GM23248 (cell line): Measurements from ENCODE around the gene KCNA10.

Experiments used
- EZH2 ChIP-seq: fragments of 200-600 bp; sonication (generic); IDR thresholded peaks from 2 replicates; pipeline ENCODE4 v1.6.1; 2018; ENCODE audit warnings: antibody characterized with exemption, mild to moderate bottlenecking; ENCODE audit not compliant: insufficient read depth, poor library complexity, severe bottlenecking
- EZH2phosphoT487 ChIP-seq: fragments of 200-600 bp; sonication (generic); IDR thresholded peaks from 2 replicates; pipeline ENCODE4 v1.6.1; 2018; ENCODE audit warnings: antibody characterized with exemption, moderate library complexity, mild to moderate bottlenecking, low read depth; ENCODE audit not compliant: insufficient read depth

DNA sequence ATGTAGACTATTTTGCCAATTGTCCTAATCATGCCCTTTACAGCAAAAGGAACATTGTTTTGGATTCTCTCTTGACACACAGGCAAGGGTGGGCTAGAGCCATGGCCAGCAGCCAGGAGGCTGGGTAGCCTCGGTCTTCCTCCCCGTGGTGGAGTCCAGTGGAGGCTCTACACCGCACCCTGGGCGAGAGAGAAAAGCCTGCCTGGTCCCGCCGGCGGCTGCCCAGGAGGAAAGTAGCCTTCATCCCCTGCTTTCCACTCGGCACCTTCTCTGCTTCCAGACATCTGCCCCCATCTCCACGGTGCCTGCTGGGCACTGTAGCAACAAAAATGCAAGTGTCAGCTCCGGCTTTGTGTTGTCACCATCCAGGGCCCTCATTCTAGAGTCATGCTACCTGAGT is 46.4 kb downstream of the KCNA10 start:
- TF ChIP-seq EZH2 (no peak), EZH2phosphoT487 (no peak)
